Gastroesophageal sphincter (tissue), 3 donors: ENCODE results near the gene CFL1.

ENCODE experiments used
- CTCF ChIP-seq, 4 experiments: fragments of 200-600 bp in 2 of 4; fragments of 450-650 bp in 2 of 4; sonication (generic) in 1 of 4; IDR thresholded peaks; one replicate each; pipeline ENCODE4 v1.5.1; 2017 to 2019; ENCODE audit warnings: antibody characterized with exemption in 4 of 4, mild to moderate bottlenecking in 2 of 4, moderate library complexity in 2 of 4
- EP300 ChIP-seq: sonication (generic); formaldehyde crosslinking; IDR thresholded peaks from one replicate; pipeline ENCODE4 v1.6.1; 2017; ENCODE audit warnings: antibody characterized with exemption, mild to moderate bottlenecking
- POLR2A ChIP-seq, 2 donors: fragments of 450-650 bp; IDR thresholded peaks; one replicate each; pipeline ENCODE4 v1.6.1; 2017; ENCODE audit warnings: antibody characterized with exemption in 2 of 2, mild to moderate bottlenecking in 2 of 2, moderate library complexity in 1 of 2

- TF ChIP-seq CTCF (IDR thresholded peaks at IDR 0.05) (no peak), POLR2A (IDR thresholded peaks at IDR 0.05) (no peak), EP300 (no peak)
Measured at GRCh38 chr11:65895482-65895981, 37.6 kb upstream of the CFL1 start.
